IMR-90 (cell line): ENCODE data around the gene RPS6KA2. TPM values are rescaled to one million over a fixed set of nuclear protein-coding genes. Genes with fewer than 3 reads are reported as not detected.

Experiments
- ATAC-seq: fragments of 200-7000 bp; cut with Tn5 transposase; 2 replicates; pipeline ENCODE4 v1.9.1; 2020; ENCODE audit warnings: low read depth, mild to moderate bottlenecking, moderate library complexity
- BruUV-seq: library from RNA; stranded (reverse); fragments of 400-500 nt; replicated peaks from 2 replicates; lab custom pipeline; 2021; lab: Mats Ljungman, UMichigan
- CTCF ChIA-PET: fragments of 300-600 bp; formaldehyde crosslinking; extraction: SDS; loops from one replicate; lab custom pipeline; 2021; ENCODE audit warnings: antibody characterized with exemption; lab: Yijun Ruan, JAX
- POLR2A ChIA-PET: fragments of 300-600 bp; sonication (Branson Sonifier 250); formaldehyde crosslinking; loops from one replicate; lab custom pipeline; 2022; ENCODE audit warnings: antibody characterized with exemption; ENCODE audit not compliant: unreplicated experiment; lab: Charles Lee
- DNase-seq: peaks from one replicate; pipeline ENCODE4 v3.0.0; 2013
- H2AFZ ChIP-seq: replicated peaks from 2 replicates; pipeline ENCODE3; 2013; ENCODE audit warnings: low read length, mild to moderate bottlenecking; ENCODE audit not compliant: poor library complexity
- H2AK5ac ChIP-seq: 2 replicates; pipeline ENCODE4 v1.6.1; 2013; ENCODE audit warnings: low read depth, low read length, inconsistent platforms
- H2AK9ac ChIP-seq: replicated peaks from 2 replicates; pipeline ENCODE3; 2013; ENCODE audit warnings: mild to moderate bottlenecking, low read depth, low read length, moderate library complexity; ENCODE audit not compliant: poor library complexity
- H2BK120ac ChIP-seq: 2 replicates; pipeline ENCODE4 v1.6.1; 2013; ENCODE audit warnings: low read depth, low read length, inconsistent platforms
- H2BK15ac ChIP-seq: 3 replicates; pipeline ENCODE4 v1.6.1; 2013; ENCODE audit warnings: low read depth, low read length, inconsistent platforms
- H2BK20ac ChIP-seq: 2 replicates; pipeline ENCODE4 v1.6.1; 2013; ENCODE audit warnings: low read depth, mild to moderate bottlenecking, inconsistent platforms, low read length, moderate library complexity
- H2BK5ac ChIP-seq: 2 replicates; pipeline ENCODE4 v1.6.1; 2013; ENCODE audit warnings: mild to moderate bottlenecking, low read depth, low read length, inconsistent platforms; ENCODE audit not compliant: poor library complexity, severe bottlenecking
- H3K14ac ChIP-seq: replicated peaks from 2 replicates; pipeline ENCODE4 v1.6.1; 2013; ENCODE audit warnings: low read depth, low read length, inconsistent platforms
- H3K18ac ChIP-seq: 2 replicates; pipeline ENCODE4 v1.6.1; 2013; ENCODE audit warnings: low read depth, low read length, control low read depth
- H3K23ac ChIP-seq: 2 replicates; pipeline ENCODE4 v1.6.1; 2013; ENCODE audit warnings: low read depth, low read length, inconsistent platforms
- H3K27ac ChIP-seq: 2 replicates; pipeline ENCODE4 v1.5.1; 2013; ENCODE audit warnings: mild to moderate bottlenecking, control low read depth, low read length; ENCODE audit not compliant: insufficient read depth
- H3K27me3 ChIP-seq: 2 replicates; pipeline ENCODE4 v1.6.1; 2013; ENCODE audit warnings: low read length; ENCODE audit not compliant: control insufficient read depth, insufficient read depth
- H3K36me3 ChIP-seq: 2 replicates; pipeline ENCODE4 v1.6.1; 2013; ENCODE audit warnings: low read length, mixed read lengths; ENCODE audit not compliant: control insufficient read depth, insufficient read depth
- H3K4ac ChIP-seq: 2 replicates; pipeline ENCODE4 v1.6.1; 2013; ENCODE audit warnings: low read depth, low read length, inconsistent platforms
- H3K4me1 ChIP-seq: 2 replicates; pipeline ENCODE4 v1.6.1; 2013; ENCODE audit warnings: low read length, mixed read lengths; ENCODE audit not compliant: control insufficient read depth, insufficient read depth
- H3K4me2 ChIP-seq: 2 replicates; pipeline ENCODE4 v1.6.1; 2013; ENCODE audit warnings: low read depth, mild to moderate bottlenecking, control low read depth, low read length, moderate library complexity
- H3K4me3 ChIP-seq: 2 replicates; pipeline ENCODE4 v1.5.1; 2013; ENCODE audit warnings: low read depth, mild to moderate bottlenecking, control low read depth, low read length, moderate library complexity; ENCODE audit not compliant: insufficient read depth
- H3K56ac ChIP-seq: 2 replicates; pipeline ENCODE4 v1.6.1; 2013; ENCODE audit warnings: low read length, inconsistent platforms; ENCODE audit not compliant: insufficient read depth; ENCODE audit errors: extremely low read depth
- H3K79me1 ChIP-seq, 2 experiments: 2 replicates each; pipeline ENCODE4 v1.6.1; 2013; ENCODE audit warnings: low read length in 2 of 2, inconsistent platforms in 1 of 2, low read depth in 1 of 2
- H3K9ac ChIP-seq: 2 replicates; pipeline ENCODE4 v1.6.1; 2013; ENCODE audit warnings: low read depth, low read length, control low read depth
- H3K9me1 ChIP-seq: 2 replicates; pipeline ENCODE4 v1.6.1; 2013; ENCODE audit warnings: low read length, inconsistent platforms; ENCODE audit not compliant: insufficient read depth
- H3K9me3 ChIP-seq: 2 replicates; pipeline ENCODE4 v1.6.1; 2013; ENCODE audit warnings: low read length; ENCODE audit not compliant: control insufficient read depth, insufficient read depth
- H4K20me1 ChIP-seq: 2 replicates; pipeline ENCODE4 v1.6.1; 2013; ENCODE audit warnings: low read length, inconsistent platforms; ENCODE audit not compliant: insufficient read depth
- H4K5ac ChIP-seq: 2 replicates; pipeline ENCODE4 v1.6.1; 2013; ENCODE audit warnings: mild to moderate bottlenecking, low read depth, low read length, control low read depth
- H4K8ac ChIP-seq, 2 experiments: 2 replicates each; pipeline ENCODE4 v1.6.1; 2013; ENCODE audit warnings: low read depth in 2 of 2, low read length in 2 of 2, control low read depth in 1 of 2, inconsistent platforms in 1 of 2
- H4K91ac ChIP-seq: 2 replicates; pipeline ENCODE4 v1.6.1; 2013; ENCODE audit warnings: low read depth, low read length, inconsistent platforms; ENCODE audit not compliant: insufficient read depth
- BHLHE40 ChIP-seq: fragments of 150-350 bp; IDR thresholded peaks from 2 replicates; pipeline ENCODE4 v1.6.1; 2016; ENCODE audit warnings: mild to moderate bottlenecking, low read depth, low read length
- CEBPB ChIP-seq: IDR thresholded peaks from 2 replicates; pipeline ENCODE4 v1.6.1; 2012; ENCODE audit warnings: low read depth, low read length, improper control_type of control experiment
- CHD1 ChIP-seq: IDR thresholded peaks from 2 replicates; pipeline ENCODE4 v1.6.1; 2012; ENCODE audit warnings: low read depth, low read length, improper control_type of control experiment
- FOS ChIP-seq: fragments of 150-350 bp; IDR thresholded peaks from 2 replicates; pipeline ENCODE4 v1.6.1; 2016; ENCODE audit warnings: low read depth, low read length
- MAFK ChIP-seq: IDR thresholded peaks from 2 replicates; pipeline ENCODE4 v1.6.1; 2012; ENCODE audit warnings: low read depth, low read length, improper control_type of control experiment
- MAZ ChIP-seq: IDR thresholded peaks from 2 replicates; pipeline ENCODE4 v1.6.1; 2012; ENCODE audit warnings: low read depth, mild to moderate bottlenecking, low read length, improper control_type of control experiment, moderate library complexity, borderline replicate concordance
- MXI1 ChIP-seq: IDR thresholded peaks from 2 replicates; pipeline ENCODE4 v1.6.1; 2012; ENCODE audit warnings: low read depth, mild to moderate bottlenecking, low read length, moderate library complexity, borderline replicate concordance
- NFE2L2 ChIP-seq: fragments of 150-350 bp; IDR thresholded peaks from 2 replicates; pipeline ENCODE4 v1.6.1; 2016; ENCODE audit warnings: low read depth, mild to moderate bottlenecking, low read length
- POLR2A ChIP-seq: IDR thresholded peaks from 2 replicates; pipeline ENCODE4 v1.6.1; 2012; ENCODE audit warnings: mild to moderate bottlenecking, low read depth, low read length
- RAD21 ChIP-seq: IDR thresholded peaks from 2 replicates; pipeline ENCODE4 v1.6.1; 2012; ENCODE audit warnings: low read length, improper control_type of control experiment
- RCOR1 ChIP-seq: IDR thresholded peaks from 2 replicates; pipeline ENCODE4 v1.6.1; 2012; ENCODE audit warnings: mild to moderate bottlenecking, low read length, improper control_type of control experiment; ENCODE audit not compliant: insufficient replicate concordance
- RFX5 ChIP-seq: IDR thresholded peaks from 2 replicates; pipeline ENCODE4 v1.8.0; 2012; ENCODE audit warnings: low read depth, mild to moderate bottlenecking, low read length, moderate library complexity
- SMC3 ChIP-seq: fragments of 150-350 bp; IDR thresholded peaks from 2 replicates; pipeline ENCODE4 v1.6.1; 2016; ENCODE audit warnings: low read depth, mild to moderate bottlenecking, antibody characterized with exemption, low read length, moderate library complexity
- WGBS, 2 experiments: methylation state at CpG; one replicate each; pipeline versions ENCODE4 v1.1.5 to v1.1.7; 2013; ENCODE audit warnings: missing lambda C conversion rate in 2 of 2; ENCODE audit not compliant: insufficient read length in 1 of 2; ENCODE audit errors: extremely low coverage in 2 of 2; 5-methylcytosine and 5-hydroxymethylcytosine counted together
- dilution Hi-C: fragments of 300-500 bp; cut with HindIII; formaldehyde crosslinking; loops from one replicate; pipeline ENCODE4 v1.14.3; 2018; ENCODE audit warnings: low sequenced_read_pairs; ENCODE audit not compliant: unreplicated experiment
- in situ Hi-C: fragments of 300-500 bp; cut with MboI; formaldehyde crosslinking; loops from 3 replicates; pipeline ENCODE4 v1.14.3; 2019; ENCODE audit warnings: low sequenced_read_pairs, inconsistent platforms, mixed read lengths
- intact Hi-C: fragments of 100-400 bp; cut with micrococcal nuclease; formaldehyde crosslinking; loops from 2 replicates; pipeline ENCODE4 v1.10.0; 2022
- polyA plus RNA-seq, 3 experiments: library from polyadenylated mRNA; depleted of rRNA; stranded (reverse); fragments of >200 nt; gene quantifications; 2 replicates each; pipeline ENCODE4 v1.2.3, GENCODE V29; 2012; ENCODE audit warnings: low replicate concordance in 1 of 3
- total RNA-seq: library from RNA; depleted of rRNA; stranded (reverse); fragments of >200 nt; gene quantifications from 2 replicates; pipeline ENCODE4 v1.2.3, GENCODE V29; 2012
- TF ChIP-seq, protein P1 (sequence below): fragments of 150-350 bp; IDR thresholded peaks from 2 replicates; pipeline ENCODE4 v1.6.1; 2016; ENCODE audit warnings: low read depth, mild to moderate bottlenecking, low read length, moderate library complexity, borderline replicate concordance
- TF ChIP-seq, protein P2 (sequence below): conservative IDR thresholded peaks from 2 replicates; pipeline ENCODE4 v1.5.1; 2012; ENCODE audit warnings: mild to moderate bottlenecking, low read depth, low read length, improper control_type of control experiment
- TF ChIP-seq, protein P3 (sequence below): fragments of 150-350 bp; IDR thresholded peaks from 2 replicates; pipeline ENCODE4 v1.6.1; 2017; ENCODE audit warnings: mild to moderate bottlenecking, antibody characterized with exemption, low read length, low read depth

Gene RPS6KA2
- total and polyA plus RNA-seq, 2 of the 4 experiments (the other 2 are of a cell fraction): 26.9 to 31.3 TPM

DNA sequence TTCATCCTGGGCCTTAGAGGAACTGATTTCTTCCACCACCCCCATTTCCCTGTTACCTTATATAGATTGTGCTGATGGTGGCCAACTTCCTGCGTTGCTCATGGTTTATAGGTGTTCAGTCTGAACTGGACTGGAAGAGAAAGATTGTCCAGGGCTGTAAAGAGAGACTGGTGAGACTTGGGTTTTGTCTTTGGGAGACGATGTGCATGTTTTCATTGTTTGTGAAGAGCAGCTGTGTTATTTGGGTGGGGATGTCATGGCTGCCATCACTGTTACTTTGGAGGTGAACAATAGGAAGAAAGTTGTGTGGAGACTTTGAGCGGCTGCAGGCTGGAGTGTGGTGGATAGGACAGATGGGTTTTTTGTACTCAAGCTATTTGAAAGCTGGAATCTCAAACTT, 228.7 kb downstream of the RPS6KA2 start:
- no peak overlapping the region for H3K56ac ChIP-seq
- DNase-seq (no peak), ATAC-seq (no peak)
- WGBS, 2 experiments: 80% methylated on average over 1 of the region's 3 CpGs; no CpG with 5 or more reads in 1 of the 2 experiments
- POLR2A ChIA-PET: no interaction called here
- CTCF ChIA-PET: interaction anchor here (1.3 kb wide), 1 partner anchor 122 kb away, joined by 4 read pairs; no protein-coding TSS in a partner anchor
- H2BK5ac ChIP-seq: no peak overlapping the region
- no peak overlapping the region for H3K4me3 ChIP-seq
- H3K79me1 ChIP-seq: no peaks in the 10 kb centered on the region
- H3K27ac ChIP-seq: no peak overlapping the region
- H3K9ac ChIP-seq: no peak overlapping the region
- dilution Hi-C loops (no loop called here), in situ Hi-C loops (loop anchor here (5.0 kb wide), 1 partner anchor 121 kb away; no protein-coding TSS in a partner anchor), intact Hi-C loops (no loop called here)
- no peak overlapping the region for H2AK5ac ChIP-seq
- peaks cover 16% of the 10 kb centered on the region for H3K27me3 ChIP-seq
- H2AFZ ChIP-seq: no peak overlapping the region
- H2BK120ac ChIP-seq: no peak overlapping the region
- TF ChIP-seq RFX5: no peak
- no peak for TF ChIP-seq CEBPB
- no peak for TF ChIP-seq POLR2A
- TF ChIP-seq MAFK: no peak
- no peak for TF ChIP-seq MXI1
- TF ChIP-seq RCOR1: no peak
- TF ChIP-seq CHD1: no peak
- no peak for TF ChIP-seq NFE2L2
- TF ChIP-seq BHLHE40: no peak
- no peak for TF ChIP-seq FOS
- TF ChIP-seq, protein P1, sequence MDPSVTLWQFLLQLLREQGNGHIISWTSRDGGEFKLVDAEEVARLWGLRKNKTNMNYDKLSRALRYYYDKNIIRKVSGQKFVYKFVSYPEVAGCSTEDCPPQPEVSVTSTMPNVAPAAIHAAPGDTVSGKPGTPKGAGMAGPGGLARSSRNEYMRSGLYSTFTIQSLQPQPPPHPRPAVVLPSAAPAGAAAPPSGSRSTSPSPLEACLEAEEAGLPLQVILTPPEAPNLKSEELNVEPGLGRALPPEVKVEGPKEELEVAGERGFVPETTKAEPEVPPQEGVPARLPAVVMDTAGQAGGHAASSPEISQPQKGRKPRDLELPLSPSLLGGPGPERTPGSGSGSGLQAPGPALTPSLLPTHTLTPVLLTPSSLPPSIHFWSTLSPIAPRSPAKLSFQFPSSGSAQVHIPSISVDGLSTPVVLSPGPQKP: no peak
- TF ChIP-seq RAD21: no peak
- TF ChIP-seq SMC3: no peak
- TF ChIP-seq, protein P2, sequence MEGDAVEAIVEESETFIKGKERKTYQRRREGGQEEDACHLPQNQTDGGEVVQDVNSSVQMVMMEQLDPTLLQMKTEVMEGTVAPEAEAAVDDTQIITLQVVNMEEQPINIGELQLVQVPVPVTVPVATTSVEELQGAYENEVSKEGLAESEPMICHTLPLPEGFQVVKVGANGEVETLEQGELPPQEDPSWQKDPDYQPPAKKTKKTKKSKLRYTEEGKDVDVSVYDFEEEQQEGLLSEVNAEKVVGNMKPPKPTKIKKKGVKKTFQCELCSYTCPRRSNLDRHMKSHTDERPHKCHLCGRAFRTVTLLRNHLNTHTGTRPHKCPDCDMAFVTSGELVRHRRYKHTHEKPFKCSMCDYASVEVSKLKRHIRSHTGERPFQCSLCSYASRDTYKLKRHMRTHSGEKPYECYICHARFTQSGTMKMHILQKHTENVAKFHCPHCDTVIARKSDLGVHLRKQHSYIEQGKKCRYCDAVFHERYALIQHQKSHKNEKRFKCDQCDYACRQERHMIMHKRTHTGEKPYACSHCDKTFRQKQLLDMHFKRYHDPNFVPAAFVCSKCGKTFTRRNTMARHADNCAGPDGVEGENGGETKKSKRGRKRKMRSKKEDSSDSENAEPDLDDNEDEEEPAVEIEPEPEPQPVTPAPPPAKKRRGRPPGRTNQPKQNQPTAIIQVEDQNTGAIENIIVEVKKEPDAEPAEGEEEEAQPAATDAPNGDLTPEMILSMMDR: no peak
- TF ChIP-seq, protein P3, sequence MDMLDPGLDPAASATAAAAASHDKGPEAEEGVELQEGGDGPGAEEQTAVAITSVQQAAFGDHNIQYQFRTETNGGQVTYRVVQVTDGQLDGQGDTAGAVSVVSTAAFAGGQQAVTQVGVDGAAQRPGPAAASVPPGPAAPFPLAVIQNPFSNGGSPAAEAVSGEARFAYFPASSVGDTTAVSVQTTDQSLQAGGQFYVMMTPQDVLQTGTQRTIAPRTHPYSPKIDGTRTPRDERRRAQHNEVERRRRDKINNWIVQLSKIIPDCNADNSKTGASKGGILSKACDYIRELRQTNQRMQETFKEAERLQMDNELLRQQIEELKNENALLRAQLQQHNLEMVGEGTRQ: no peak
- no peak for TF ChIP-seq MAZ
- H2BK15ac ChIP-seq: no peak overlapping the region
- no peaks in the 10 kb centered on the region for H3K36me3 ChIP-seq
- no peaks in the 10 kb centered on the region for H4K20me1 ChIP-seq
- no peak overlapping the region for H3K14ac ChIP-seq
- no peak overlapping the region for H3K23ac ChIP-seq
- H3K18ac ChIP-seq: no peak overlapping the region
- H3K4ac ChIP-seq: no peak overlapping the region
- no peak overlapping the region for H2BK20ac ChIP-seq
- H3K4me2 ChIP-seq: no peak overlapping the region
- peaks cover 3% of the 10 kb centered on the region; the same call in 1 of the 2 replicates for H3K9me3 ChIP-seq
- H4K5ac ChIP-seq: no peak overlapping the region
- no peaks in the 10 kb centered on the region for H3K4me1 ChIP-seq
- H3K9me1 ChIP-seq: no peaks in the 10 kb centered on the region
- no peak overlapping the region for H4K8ac ChIP-seq
- no TSS peak for BruUV-seq
- H2AK9ac ChIP-seq: no peak overlapping the region
- no peak overlapping the region for H4K91ac ChIP-seq
